Measurements from ENCODE around the gene ZNF609.
"Not testable (repeated sequence)": the region's sequence is repeated elsewhere in the genome, so short reads cannot be mapped to it uniquely, and the experiment has no call there.

Gene ZNF609

GRCh38 chr15:64456634-64457108, 3.7 kb upstream of the ZNF609 start:
- DNase-seq = no peak

DNA sequence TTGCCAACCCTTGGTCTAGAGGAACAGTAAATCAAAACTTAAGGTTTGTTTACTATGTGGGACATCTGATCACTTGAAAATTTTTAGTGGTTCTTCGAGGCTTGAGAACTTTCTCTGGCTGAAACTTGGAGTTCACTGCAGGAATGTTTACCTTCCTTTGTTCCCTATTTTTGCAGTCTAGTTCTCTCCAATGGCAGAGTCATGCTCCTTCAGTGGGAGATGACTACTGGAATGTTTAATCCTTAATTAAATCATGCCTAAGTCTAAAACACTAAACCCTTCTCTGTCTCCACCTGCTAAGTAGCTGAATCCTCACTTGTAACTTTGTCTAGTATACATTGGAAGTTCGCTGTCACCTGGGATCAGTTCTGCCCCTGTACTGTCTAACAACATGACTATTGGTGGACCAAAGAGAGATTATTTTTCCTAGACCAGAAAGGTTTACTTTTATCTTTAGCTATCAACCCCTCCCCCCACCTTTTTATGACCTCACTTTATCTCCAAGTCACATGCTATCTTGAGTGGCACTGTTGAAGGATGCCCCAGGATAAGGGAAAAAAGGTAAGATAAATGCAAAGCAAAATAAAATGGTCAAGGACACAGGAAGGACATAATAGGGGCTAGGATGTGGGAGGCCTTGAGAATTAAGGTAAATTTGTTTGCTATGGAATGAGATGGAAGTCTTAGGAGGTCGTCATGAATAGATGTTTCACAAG, 1.2 kb upstream of the ZNF609 start:
- no peak for DNase-seq

DNA sequence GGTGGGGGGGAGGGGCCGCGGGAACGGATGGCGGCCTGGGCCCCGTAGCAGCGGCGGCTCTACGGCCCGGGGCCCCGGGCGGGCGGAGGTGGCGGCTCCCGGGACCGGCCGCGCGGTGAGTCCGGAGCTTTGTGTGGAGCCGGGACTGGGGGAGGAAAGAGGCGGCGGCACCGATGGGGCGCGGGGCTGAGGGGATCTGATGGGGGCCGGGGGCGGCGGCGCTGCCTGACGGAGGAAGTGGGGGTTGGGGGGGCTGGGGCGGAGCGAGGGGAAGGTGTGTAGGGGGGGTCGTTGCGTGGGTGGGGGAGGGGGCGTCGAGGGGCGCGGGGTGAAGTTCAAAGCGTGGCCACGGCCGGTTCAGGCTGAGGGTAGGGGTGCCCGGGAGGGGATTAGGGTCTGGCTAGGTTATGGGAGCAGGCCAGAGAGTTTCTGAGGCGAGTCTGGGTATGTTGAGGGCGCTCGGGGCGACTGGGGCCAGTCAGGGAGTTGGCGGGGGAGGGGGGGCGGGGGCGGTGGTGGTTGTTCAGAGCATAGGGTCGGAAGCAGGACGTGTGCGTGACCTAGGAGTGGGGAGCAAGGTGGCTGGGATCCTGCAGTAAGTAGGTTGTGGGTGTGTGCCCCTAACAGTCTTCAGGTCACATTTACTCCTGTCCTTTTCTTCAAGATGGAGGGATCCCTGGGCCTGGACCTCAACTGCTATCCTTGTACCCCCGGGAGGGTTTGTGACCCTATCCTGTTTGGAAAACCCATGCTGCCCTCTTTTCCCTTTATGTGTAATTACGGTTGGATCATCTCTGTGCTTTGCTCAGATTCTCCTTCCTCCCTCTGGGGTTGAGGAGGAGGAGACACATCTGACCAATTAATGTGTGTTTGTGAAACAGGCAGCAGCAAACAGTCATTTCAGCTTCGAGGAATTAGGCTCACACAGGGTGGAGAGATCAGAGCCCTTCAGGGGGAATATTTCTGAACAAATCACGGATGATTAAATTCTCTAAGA, 644 bp downstream of the ZNF609 start:
- peak in 1 of 2 experiments; percentile 63 for DNase-seq

DNA sequence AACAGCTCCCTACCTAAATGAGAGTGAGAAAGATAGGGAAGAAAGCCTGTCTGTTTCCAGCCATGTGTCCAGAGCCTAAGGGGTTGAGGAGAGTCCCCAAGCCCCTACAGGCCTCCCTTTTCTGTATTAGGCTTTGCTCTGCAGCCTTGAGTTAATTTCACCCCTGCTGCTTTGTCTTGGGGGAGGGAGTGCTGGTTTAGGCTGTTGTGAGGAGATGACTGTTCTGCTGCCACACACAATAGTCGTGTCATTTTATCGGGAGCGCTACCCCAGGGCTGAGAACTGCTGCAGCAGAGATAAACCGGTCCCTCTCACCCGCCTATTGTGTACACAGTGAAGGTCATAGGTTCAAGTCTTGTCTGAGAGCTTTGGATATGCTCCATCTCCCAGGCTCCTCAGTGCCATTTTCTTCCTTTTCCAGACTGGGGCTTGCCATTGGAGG, 1.4 kb downstream of the ZNF609 start:
- DNase-seq = no peak

GRCh38 chr15:64462492-64462891, 2.1 kb downstream of the ZNF609 start:
- DNase-seq = no peak

- no peak for DNase-seq
These were observed 4.1 kb downstream of the ZNF609 start for GRCh38 chr15:64464276-64465005.

- no peak for DNase-seq
These were observed 6.2 kb downstream of the ZNF609 start for GRCh38 chr15:64466408-64467141.

DNA sequence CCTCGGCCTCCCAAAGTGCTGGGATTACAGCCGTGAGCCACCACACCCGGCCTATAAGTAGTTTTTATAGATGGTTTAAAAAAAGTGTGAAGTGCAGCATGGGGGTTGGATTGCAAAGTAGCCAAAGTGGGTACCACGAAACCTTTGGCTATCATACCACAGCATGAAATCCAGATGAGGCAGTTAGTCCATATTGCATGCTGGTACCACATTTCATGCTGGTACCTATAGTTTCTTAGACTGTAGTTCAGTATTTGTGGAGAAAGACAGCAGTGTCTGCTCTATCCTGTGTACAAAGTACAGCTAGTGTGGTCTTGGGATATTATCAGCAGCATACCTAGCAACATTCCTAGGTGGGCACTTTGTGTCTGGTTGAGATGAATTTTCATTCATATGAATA, 11.8 kb downstream of the ZNF609 start:
- DNase-seq = no peak

GRCh38 chr15:64474846-64475245, 14.5 kb downstream of the ZNF609 start:
- no peak for DNase-seq

DNA sequence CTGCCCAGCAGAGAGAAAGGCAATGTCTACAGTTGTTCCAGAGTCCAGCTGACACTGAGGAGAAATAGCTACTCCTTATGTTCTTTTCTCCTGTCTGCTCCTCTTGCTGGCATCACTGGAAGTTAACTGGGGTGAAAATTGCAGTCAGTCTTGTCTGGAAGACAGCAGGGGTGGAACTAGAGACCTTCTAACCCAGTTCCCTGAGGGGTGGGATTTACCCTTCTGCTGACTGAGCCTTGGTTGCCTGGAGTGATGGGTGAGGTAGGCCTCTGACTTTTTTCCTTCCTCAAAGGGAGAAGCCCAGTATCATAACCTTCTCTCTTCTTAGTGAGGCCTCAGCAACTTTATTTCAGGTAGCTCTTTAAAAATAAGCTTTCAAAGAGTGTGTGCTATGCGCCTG, 16.2 kb downstream of the ZNF609 start:
- no peak for DNase-seq

- no peak for DNase-seq
These were observed 18.5 kb downstream of the ZNF609 start for GRCh38 chr15:64478863-64479262.

GRCh38 chr15:64480891-64481290, 20.5 kb downstream of the ZNF609 start:
- no peak for DNase-seq

DNA sequence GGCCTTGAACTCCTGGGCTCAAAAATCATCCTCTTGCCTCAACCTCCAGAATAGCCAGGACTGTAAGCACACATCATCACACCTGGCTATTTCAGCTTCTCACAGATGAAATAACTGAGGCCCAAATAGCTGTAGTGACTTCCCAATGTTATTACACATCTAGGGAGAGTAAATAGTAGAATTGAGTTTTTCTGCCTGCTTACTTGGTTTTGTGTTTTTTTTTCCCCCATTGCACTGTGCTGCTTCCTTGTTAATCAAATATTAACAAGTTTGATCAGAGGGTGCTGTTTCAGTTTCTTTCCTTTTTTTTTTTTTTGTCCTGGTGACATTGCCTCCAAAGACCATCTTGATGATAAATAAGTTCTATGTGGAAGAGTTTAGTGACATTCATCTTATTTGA, 23.4 kb downstream of the ZNF609 start:
- DNase-seq = no peak

- DNase-seq = no peak
These were observed 25.4 kb downstream of the ZNF609 start for GRCh38 chr15:64485796-64486195.

DNA sequence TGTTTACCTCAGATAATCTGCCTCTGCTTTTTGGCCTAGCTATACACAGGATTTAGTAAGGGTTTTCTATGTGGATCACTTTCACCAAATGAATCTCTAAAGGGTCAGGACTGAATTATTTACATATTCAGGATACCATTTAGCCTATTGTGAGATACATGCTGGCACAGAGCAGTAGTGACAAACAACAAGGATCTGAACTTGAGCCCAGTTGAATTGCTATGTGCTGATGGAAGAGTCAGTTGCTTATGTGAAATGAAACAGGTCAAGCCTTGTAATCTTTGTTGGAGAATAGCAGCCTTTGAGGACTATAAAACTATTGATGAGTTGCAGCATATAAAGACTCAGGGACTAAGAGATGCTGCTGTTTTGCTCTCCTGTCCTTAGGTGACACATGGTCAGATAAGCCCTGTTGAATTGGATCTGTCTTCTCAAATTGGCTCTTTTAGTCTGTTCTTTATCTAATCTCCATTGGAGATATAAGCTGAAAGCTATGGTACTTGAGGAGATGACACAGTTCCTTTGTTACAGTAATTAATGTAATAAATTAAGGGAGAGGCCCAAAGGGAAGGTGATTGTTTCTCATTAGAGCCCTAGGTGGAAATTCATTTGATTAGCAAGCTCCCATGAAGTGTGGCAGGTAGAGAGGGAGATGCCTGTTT, 30.4 kb downstream of the ZNF609 start:
- no peak for DNase-seq

- DNase-seq = no peak
These were observed 33.3 kb downstream of the ZNF609 start for GRCh38 chr15:64493641-64494040.

DNA sequence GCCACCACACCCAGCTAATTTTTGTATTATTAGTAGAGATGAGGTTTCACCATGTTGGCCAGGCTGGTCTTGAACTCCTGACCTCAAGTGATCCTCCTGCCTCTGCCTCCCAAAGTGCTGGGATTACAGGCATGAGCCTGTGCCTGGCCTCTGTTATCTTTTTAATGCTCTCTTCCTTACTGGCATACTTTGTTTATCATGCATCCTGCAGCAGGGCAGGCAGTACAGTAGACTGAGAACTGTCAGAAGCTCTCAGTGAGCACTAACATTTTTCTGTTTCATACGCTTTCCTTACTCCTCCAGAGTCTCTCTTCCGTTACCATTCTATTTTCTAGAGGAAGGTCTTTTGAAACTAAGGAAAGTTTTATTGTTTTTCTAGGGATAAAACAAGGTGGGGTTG, 35.6 kb downstream of the ZNF609 start:
- not testable (repeated sequence) for DNase-seq

- no peak for DNase-seq
These were observed 40.5 kb downstream of the ZNF609 start for GRCh38 chr15:64500695-64501395.

DNA sequence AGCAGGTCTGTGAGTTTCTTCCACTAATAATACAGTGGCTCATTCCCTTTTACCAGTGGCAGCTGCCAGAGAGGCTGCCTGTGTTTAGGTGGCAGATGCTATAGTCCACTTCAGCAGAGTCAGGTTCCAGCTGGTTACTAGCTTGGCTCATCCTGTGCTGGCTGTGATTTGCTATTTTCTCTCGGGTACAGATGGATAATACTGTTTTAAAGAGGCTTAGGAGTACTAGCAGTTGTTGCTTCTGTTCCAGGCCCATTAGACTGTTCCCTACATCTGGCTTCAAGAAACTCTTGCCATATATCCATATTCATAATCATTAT, 41.0 kb downstream of the ZNF609 start:
- peak in 1 of 2 experiments; percentile 5 for DNase-seq

- no peak for DNase-seq
These were observed 41.8 kb downstream of the ZNF609 start for GRCh38 chr15:64502151-64502550.

- DNase-seq = no peak
These were observed 42.2 kb downstream of the ZNF609 start for GRCh38 chr15:64502551-64502950.
